SK-N-SH (cell line): ENCODE measurements around the gene LMTK2.

Source experiments
- EZH2phosphoT487 ChIP-seq: fragments of 200-600 bp; sonication (generic); IDR thresholded peaks from 2 replicates; pipeline ENCODE4 v1.6.1; 2017; ENCODE audit warnings: low read depth, mixed run types, mild to moderate bottlenecking, antibody characterized with exemption, moderate library complexity, borderline replicate concordance
- GABPA ChIP-seq: IDR thresholded peaks from 2 replicates; pipeline ENCODE4 v1.4.0; 2012; ENCODE audit warnings: low read depth, mild to moderate bottlenecking
- JUND ChIP-seq: IDR thresholded peaks from 2 replicates; pipeline ENCODE4 v1.4.0; 2012
- POLR2AphosphoS5 ChIP-seq: IDR thresholded peaks from 2 replicates; pipeline ENCODE4 v1.6.1; 2012; ENCODE audit warnings: low read depth, low read length
- RAD21 ChIP-seq: IDR thresholded peaks from 2 replicates; pipeline ENCODE4 v1.6.1; 2012; ENCODE audit warnings: mild to moderate bottlenecking, low read length
- RXRA ChIP-seq: IDR thresholded peaks from 2 replicates; pipeline ENCODE4 v1.4.0; 2012; ENCODE audit warnings: low read depth, mild to moderate bottlenecking, borderline replicate concordance
- TEAD4 ChIP-seq: IDR thresholded peaks from 2 replicates; pipeline ENCODE4 v1.4.0; 2012; ENCODE audit warnings: mild to moderate bottlenecking, borderline replicate concordance; ENCODE audit not compliant: insufficient read depth
- TF ChIP-seq, protein P1 (sequence below): fragments of 200-600 bp; sonication (generic); IDR thresholded peaks from 2 replicates; pipeline ENCODE4 v1.6.1; 2017; ENCODE audit warnings: antibody characterized with exemption, mild to moderate bottlenecking, moderate library complexity
- TF ChIP-seq, protein P2 (sequence below): IDR thresholded peaks from 2 replicates; pipeline ENCODE4 v1.4.0; 2012; ENCODE audit warnings: low read depth
- TF ChIP-seq, protein P3 (sequence below): IDR thresholded peaks from 2 replicates; pipeline ENCODE4 v1.6.1; 2012; ENCODE audit warnings: mild to moderate bottlenecking, low read depth, low read length, moderate library complexity
- TF ChIP-seq, protein P4 (sequence below): fragments of 150-350 bp; IDR thresholded peaks from 2 replicates; pipeline ENCODE4 v1.6.1; 2017; ENCODE audit warnings: antibody characterized with exemption, low read length, low read depth, borderline replicate concordance
- TF ChIP-seq, protein P5 (sequence below): IDR thresholded peaks from 2 replicates; pipeline ENCODE4 v1.4.0; 2012; ENCODE audit warnings: low read depth, borderline replicate concordance

DNA sequence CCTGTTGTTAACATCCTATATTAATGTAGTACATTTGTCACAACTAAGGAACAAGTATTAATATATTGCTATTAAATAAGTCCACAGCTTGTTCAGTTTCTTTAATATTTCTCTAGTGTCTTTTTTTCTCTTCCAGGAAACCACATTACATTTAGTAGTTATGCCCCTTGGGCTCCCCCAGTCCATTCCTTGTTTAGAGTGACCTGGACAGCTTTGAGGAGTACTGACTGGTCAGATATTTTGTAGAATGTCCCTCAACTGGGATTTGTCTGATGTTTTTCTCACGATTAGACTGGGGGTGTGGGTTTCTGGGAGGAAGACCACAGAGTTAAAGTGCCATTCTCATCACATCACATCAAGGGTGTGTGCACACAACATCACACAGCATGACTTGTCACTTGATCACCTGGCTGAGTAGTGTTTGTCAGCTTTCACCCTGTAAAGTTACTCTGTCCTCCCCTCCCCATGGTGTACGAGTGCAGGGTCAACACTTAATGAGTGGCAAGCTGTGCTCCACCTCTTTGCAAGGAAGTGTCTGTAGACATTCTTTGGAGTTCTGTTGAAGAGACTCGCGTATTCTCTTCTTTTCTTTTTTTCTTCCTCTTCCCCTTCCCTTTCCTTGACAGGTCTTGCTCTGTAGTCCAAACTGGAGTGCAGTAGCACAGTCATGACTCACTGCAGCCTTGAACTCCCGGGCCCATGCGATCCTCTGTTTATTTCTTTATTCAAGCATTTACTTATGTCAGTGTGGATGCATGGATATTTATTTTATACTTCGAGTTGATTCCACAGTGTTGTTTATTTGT is 10.2 kb downstream of the LMTK2 start:
- TF ChIP-seq GABPA (no peak), TEAD4 (no peak), JUND (no peak), RAD21 (no peak), POLR2AphosphoS5 (no peak), EZH2phosphoT487 (no peak), RXRA (no peak)
- TF ChIP-seq, protein P1, sequence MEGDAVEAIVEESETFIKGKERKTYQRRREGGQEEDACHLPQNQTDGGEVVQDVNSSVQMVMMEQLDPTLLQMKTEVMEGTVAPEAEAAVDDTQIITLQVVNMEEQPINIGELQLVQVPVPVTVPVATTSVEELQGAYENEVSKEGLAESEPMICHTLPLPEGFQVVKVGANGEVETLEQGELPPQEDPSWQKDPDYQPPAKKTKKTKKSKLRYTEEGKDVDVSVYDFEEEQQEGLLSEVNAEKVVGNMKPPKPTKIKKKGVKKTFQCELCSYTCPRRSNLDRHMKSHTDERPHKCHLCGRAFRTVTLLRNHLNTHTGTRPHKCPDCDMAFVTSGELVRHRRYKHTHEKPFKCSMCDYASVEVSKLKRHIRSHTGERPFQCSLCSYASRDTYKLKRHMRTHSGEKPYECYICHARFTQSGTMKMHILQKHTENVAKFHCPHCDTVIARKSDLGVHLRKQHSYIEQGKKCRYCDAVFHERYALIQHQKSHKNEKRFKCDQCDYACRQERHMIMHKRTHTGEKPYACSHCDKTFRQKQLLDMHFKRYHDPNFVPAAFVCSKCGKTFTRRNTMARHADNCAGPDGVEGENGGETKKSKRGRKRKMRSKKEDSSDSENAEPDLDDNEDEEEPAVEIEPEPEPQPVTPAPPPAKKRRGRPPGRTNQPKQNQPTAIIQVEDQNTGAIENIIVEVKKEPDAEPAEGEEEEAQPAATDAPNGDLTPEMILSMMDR, result no peak
- TF ChIP-seq, protein P2, sequence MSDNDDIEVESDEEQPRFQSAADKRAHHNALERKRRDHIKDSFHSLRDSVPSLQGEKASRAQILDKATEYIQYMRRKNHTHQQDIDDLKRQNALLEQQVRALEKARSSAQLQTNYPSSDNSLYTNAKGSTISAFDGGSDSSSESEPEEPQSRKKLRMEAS, result no peak
- TF ChIP-seq, protein P3, sequence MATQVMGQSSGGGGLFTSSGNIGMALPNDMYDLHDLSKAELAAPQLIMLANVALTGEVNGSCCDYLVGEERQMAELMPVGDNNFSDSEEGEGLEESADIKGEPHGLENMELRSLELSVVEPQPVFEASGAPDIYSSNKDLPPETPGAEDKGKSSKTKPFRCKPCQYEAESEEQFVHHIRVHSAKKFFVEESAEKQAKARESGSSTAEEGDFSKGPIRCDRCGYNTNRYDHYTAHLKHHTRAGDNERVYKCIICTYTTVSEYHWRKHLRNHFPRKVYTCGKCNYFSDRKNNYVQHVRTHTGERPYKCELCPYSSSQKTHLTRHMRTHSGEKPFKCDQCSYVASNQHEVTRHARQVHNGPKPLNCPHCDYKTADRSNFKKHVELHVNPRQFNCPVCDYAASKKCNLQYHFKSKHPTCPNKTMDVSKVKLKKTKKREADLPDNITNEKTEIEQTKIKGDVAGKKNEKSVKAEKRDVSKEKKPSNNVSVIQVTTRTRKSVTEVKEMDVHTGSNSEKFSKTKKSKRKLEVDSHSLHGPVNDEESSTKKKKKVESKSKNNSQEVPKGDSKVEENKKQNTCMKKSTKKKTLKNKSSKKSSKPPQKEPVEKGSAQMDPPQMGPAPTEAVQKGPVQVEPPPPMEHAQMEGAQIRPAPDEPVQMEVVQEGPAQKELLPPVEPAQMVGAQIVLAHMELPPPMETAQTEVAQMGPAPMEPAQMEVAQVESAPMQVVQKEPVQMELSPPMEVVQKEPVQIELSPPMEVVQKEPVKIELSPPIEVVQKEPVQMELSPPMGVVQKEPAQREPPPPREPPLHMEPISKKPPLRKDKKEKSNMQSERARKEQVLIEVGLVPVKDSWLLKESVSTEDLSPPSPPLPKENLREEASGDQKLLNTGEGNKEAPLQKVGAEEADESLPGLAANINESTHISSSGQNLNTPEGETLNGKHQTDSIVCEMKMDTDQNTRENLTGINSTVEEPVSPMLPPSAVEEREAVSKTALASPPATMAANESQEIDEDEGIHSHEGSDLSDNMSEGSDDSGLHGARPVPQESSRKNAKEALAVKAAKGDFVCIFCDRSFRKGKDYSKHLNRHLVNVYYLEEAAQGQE, result no peak
- TF ChIP-seq, protein P4, sequence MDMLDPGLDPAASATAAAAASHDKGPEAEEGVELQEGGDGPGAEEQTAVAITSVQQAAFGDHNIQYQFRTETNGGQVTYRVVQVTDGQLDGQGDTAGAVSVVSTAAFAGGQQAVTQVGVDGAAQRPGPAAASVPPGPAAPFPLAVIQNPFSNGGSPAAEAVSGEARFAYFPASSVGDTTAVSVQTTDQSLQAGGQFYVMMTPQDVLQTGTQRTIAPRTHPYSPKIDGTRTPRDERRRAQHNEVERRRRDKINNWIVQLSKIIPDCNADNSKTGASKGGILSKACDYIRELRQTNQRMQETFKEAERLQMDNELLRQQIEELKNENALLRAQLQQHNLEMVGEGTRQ, result no peak
- TF ChIP-seq, protein P5, sequence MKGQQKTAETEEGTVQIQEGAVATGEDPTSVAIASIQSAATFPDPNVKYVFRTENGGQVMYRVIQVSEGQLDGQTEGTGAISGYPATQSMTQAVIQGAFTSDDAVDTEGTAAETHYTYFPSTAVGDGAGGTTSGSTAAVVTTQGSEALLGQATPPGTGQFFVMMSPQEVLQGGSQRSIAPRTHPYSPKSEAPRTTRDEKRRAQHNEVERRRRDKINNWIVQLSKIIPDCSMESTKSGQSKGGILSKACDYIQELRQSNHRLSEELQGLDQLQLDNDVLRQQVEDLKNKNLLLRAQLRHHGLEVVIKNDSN, result no peak
